Bronchial epithelial cell (primary cell): ENCODE measurements around the gene HSF4. TPM values are rescaled to one million over a fixed set of nuclear protein-coding genes. Genes with fewer than 3 reads are reported as not detected.
A peak's percentile ranks its signal among the peaks of the same experiment; 100 is the strongest.

Experiments
- DNase-seq: peaks from one replicate; pipeline ENCODE4 v3.0.0-alpha.2; 2010; ENCODE audit warnings: low read depth
- FAIRE-seq: peaks from 2 replicates; lab custom pipeline; 2011; peaks lifted over from hg19 to GRCh38; lab: Jason Lieb, UNC
- H3K27me3 ChIP-seq: 2 replicates; pipeline ENCODE4 v1.5.1; 2011; ENCODE audit warnings: low read length; ENCODE audit not compliant: control insufficient read depth, insufficient read depth
- H3K36me3 ChIP-seq: 2 replicates; pipeline ENCODE4 v1.5.1; 2011; ENCODE audit warnings: low read length; ENCODE audit not compliant: control insufficient read depth, insufficient read depth
- H3K4me3 ChIP-seq: 2 replicates; pipeline ENCODE4 v1.5.1; 2011; ENCODE audit warnings: mild to moderate bottlenecking, low read depth, low read length, control low read depth
- total RNA-seq: library from RNA; depleted of rRNA; stranded (reverse); fragments of >200 nt; gene quantifications from 2 replicates; pipeline ENCODE4 v1.2.1, GENCODE V29; 2014
- TF ChIP-seq, protein P1 (sequence below): IDR thresholded peaks from 2 replicates; pipeline ENCODE4 v1.5.1; 2011; ENCODE audit warnings: mild to moderate bottlenecking, moderate library complexity, low read length, control low read depth, inconsistent platforms; ENCODE audit not compliant: insufficient read depth, severe bottlenecking

The HSF4 gene
- total RNA-seq, 1 donor from 2014 or later, result 3.7 TPM

DNA sequence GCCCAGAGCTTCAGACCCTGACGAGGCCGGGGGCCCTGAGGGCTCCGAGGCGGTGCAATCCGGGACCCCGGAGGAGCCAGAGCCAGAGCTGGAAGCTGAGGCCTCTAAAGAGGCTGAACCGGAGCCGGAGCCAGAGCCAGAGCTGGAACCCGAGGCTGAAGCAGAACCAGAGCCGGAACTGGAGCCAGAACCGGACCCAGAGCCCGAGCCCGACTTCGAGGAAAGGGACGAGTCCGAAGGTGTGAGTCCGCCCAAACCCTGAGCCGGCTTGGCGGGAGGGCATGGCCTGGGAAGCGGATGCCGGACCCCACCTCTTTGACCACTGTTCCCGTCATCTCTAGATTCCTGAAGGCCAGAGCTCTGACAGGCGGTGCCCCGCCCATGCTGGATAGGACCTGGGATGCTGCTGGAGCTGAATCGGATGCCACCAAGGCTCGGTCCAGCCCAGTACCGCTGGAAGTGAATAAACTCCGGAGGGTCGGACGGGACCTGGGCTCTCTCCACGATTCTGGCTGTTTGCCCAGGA is 10.2 kb downstream of the HSF4 start:
- Histone ChIP-seq H3K4me3 (peak overlapping the region; percentile 34), H3K27me3 (no peaks in the 10 kb centered on the region), H3K36me3 (peaks cover 5% of the 10 kb centered on the region)
- DNase-seq (no peak), FAIRE-seq (no peak)
- TF ChIP-seq, protein P1, sequence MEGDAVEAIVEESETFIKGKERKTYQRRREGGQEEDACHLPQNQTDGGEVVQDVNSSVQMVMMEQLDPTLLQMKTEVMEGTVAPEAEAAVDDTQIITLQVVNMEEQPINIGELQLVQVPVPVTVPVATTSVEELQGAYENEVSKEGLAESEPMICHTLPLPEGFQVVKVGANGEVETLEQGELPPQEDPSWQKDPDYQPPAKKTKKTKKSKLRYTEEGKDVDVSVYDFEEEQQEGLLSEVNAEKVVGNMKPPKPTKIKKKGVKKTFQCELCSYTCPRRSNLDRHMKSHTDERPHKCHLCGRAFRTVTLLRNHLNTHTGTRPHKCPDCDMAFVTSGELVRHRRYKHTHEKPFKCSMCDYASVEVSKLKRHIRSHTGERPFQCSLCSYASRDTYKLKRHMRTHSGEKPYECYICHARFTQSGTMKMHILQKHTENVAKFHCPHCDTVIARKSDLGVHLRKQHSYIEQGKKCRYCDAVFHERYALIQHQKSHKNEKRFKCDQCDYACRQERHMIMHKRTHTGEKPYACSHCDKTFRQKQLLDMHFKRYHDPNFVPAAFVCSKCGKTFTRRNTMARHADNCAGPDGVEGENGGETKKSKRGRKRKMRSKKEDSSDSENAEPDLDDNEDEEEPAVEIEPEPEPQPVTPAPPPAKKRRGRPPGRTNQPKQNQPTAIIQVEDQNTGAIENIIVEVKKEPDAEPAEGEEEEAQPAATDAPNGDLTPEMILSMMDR, result no peak

GRCh38 chr16:67176662-67177061 is 12.1 kb downstream of the HSF4 start:
- FAIRE-seq (no peak), DNase-seq (no peak)
- Histone ChIP-seq H3K4me3 (no peak overlapping the region), H3K27me3 (no peaks in the 10 kb centered on the region), H3K36me3 (peaks cover 5% of the 10 kb centered on the region)
- TF ChIP-seq, protein P1, result no peak

GRCh38 chr16:67177743-67178699 is 13.5 kb downstream of the HSF4 start:
- TF ChIP-seq, protein P1, result peak; percentile 8
- H3K27me3 ChIP-seq, result no peaks in the 10 kb centered on the region
- peak overlapping the region; percentile 40 for H3K4me3 ChIP-seq
- no peak for FAIRE-seq
- H3K36me3 ChIP-seq, result peaks cover 5% of the 10 kb centered on the region
- DNase-seq, result peak; percentile 92

DNA sequence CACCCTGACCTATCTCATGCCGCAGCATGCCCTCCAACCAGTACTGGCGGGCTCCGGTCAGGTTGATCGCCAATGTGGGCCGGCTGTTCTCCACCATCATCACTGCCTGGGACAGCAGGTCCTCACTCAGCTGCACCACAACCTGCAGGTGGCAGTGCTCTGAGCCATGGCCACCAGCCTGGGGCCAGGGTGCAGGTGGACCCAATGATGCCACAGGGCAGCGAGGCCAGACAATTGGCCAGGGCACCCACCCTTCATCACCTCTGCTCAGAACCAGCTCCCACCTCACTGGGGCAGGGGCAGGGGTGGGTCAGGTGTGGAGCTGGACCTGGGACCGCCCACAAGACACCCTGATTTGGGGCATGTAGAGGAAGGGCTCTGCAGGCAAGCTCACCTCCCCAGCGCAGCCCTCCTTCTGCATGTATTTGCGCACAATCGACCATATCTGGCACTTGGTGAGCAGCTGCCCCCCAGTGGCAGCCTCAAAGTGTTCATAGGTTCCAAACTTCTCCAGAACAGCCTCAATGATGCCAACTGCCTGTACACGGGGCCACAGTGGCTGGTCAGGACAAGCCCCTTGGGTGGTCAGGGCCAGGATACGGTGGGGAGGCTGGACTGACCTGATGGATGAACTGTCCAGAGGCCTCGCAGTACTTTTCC is 15.0 kb downstream of the HSF4 start:
- TF ChIP-seq, protein P1, result peak; percentile 35
- Histone ChIP-seq H3K4me3 (no peak overlapping the region), H3K27me3 (no peaks in the 10 kb centered on the region), H3K36me3 (peaks cover 5% of the 10 kb centered on the region)
- DNase-seq, result peak; percentile 52
- FAIRE-seq, result no peak

- Histone ChIP-seq H3K4me3 (no peak overlapping the region), H3K36me3 (peaks cover 2% of the 10 kb centered on the region), H3K27me3 (no peaks in the 10 kb centered on the region)
- TF ChIP-seq, protein P1, result no peak
- DNase-seq (no peak), FAIRE-seq (no peak)
Measured at GRCh38 chr16:67180166-67180565, 15.6 kb downstream of the HSF4 start.
